GM21423 (cell line): ENCODE measurements around the gene C12orf76.
"Not testable (repeated sequence)": the region's sequence is repeated elsewhere in the genome, so short reads cannot be mapped to it uniquely, and the experiment has no call there.

Experiments used
- ATAC-seq: cut with Tn5 transposase; IDR thresholded peaks from one replicate; pipeline ENCODE4 v1.9.1; 2021; ENCODE audit warnings: mild to moderate bottlenecking, moderate library complexity; ENCODE audit not compliant: unreplicated experiment

Gene C12orf76

GRCh38 chr12:110023059-110023980, 25.0 kb downstream of the C12orf76 start:
- no peak for ATAC-seq

GRCh38 chr12:110020956-110021355, 27.4 kb downstream of the C12orf76 start:
- no peak for ATAC-seq

- no peak for ATAC-seq
Measured at GRCh38 chr12:110015132-110015531, 33.2 kb downstream of the C12orf76 start.

- no peak for ATAC-seq
Measured at GRCh38 chr12:110012659-110013058, 35.7 kb downstream of the C12orf76 start.

- ATAC-seq, result no peak
Measured at GRCh38 chr12:110012137-110012536, 36.2 kb downstream of the C12orf76 start.

GRCh38 chr12:110010853-110011723, 37.2 kb downstream of the C12orf76 start:
- no peak for ATAC-seq

GRCh38 chr12:110008681-110009398, 39.5 kb downstream of the C12orf76 start:
- ATAC-seq, result not testable (repeated sequence)

GRCh38 chr12:110007881-110008280, 40.4 kb downstream of the C12orf76 start:
- no peak for ATAC-seq

GRCh38 chr12:110006115-110006514, 42.2 kb downstream of the C12orf76 start:
- no peak for ATAC-seq

- peak; percentile 60 for ATAC-seq
Measured at GRCh38 chr12:110005319-110005973, 42.9 kb downstream of the C12orf76 start.

GRCh38 chr12:110004598-110004997, 43.7 kb downstream of the C12orf76 start:
- ATAC-seq, result peak; percentile 48

GRCh38 chr12:110002676-110003515, 45.4 kb downstream of the C12orf76 start:
- no peak for ATAC-seq

- no peak for ATAC-seq
Measured at GRCh38 chr12:110001596-110001995, 46.7 kb downstream of the C12orf76 start.

- ATAC-seq, result no peak
Measured at GRCh38 chr12:109999983-110000505, 48.3 kb downstream of the C12orf76 start.

GRCh38 chr12:109999649-109999971, 48.7 kb downstream of the C12orf76 start:
- ATAC-seq, result no peak

- ATAC-seq, result peak; percentile 45
Measured at GRCh38 chr12:109998904-109999648, 49.2 kb downstream of the C12orf76 start, which contains the start of gene ANKRD13A. Gene ANKRD13A (plus strand): TSS chr12:109999430. CDS start chr12:109999689, 259 bp downstream.

GRCh38 chr12:109998241-109998903, 50.0 kb downstream of the C12orf76 start:
- ATAC-seq, result no peak

GRCh38 chr12:109997393-109997792, 50.9 kb downstream of the C12orf76 start:
- ATAC-seq, result no peak
